ENCODE results near the gene CHPF.

CHPF gene

DNA sequence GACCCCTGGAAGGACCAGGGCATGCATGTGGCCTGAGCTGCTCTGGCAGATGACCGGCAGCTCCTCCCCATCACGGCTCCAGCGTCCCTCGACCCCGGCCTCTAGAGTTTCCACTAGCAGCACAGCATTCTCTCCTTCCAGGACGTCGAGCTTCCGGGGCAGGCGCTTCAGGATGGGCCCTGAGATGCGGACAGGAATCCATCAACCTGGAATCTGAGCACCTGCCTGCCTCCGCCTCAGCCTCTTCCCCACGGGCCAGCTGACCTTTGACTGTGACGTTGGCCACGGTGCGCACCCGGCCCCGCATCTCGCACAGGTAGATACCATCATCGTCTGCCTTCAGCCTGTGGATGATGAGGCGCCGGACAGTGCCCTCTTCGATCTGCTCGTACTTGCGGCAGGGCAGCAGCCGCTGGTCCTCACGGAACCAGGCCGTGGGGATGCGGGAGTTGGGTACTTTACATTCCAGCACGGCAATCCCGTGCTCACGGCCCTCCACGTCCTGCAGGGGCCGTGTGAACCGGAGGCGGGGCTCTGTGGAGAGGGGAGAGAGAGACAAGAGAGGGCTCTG, 24.3 kb upstream of the CHPF start:
- no peak for DNase-seq (ENCODE audit: low read depth in 2 of 2, low spot score in 1 of 2)

DNA sequence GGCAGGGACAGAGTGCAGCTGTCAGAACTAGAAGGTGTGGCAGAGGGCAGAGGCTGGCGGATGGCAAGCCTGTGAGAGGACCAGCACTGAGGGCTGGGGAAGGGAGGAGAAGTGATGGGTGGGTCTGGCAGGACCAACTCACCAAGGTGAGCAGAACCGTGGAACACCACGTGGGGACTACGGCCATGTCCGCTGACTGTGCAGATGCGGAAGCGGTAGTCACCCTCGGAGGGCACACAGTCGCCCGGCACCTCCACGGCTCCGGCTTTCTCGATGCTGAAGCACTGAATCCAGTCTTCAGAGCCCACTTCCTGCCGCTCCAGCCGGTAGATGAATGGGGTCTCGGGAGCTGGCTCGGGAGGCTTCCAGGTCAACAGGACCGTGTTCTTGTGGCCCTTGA, 23.5 kb upstream of the CHPF start:
- no peak for DNase-seq (ENCODE audit: low read depth in 2 of 2, low spot score in 1 of 2)

DNA sequence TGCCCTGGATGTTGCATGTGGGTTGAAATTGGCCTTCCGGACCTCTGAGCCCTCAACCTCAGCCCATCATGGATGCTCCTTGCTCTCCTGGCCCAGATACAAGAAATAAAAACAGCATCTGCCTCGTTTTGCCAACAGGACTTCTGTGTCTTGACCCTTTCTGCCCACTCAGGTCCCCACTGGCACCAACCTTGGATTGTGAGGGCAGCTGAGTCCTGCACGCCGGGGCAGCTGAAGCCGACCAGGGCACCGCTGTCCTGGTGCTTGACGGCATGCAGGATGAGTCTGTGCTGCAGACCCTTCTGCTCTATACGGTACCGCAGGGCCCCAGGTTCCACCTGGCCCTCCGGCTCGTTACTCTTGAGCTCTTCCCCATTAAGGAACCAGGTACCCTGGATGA, 23.0 kb upstream of the CHPF start:
- DNase-seq (ENCODE audit: low read depth in 2 of 2, low spot score in 1 of 2) = no peak

DNA sequence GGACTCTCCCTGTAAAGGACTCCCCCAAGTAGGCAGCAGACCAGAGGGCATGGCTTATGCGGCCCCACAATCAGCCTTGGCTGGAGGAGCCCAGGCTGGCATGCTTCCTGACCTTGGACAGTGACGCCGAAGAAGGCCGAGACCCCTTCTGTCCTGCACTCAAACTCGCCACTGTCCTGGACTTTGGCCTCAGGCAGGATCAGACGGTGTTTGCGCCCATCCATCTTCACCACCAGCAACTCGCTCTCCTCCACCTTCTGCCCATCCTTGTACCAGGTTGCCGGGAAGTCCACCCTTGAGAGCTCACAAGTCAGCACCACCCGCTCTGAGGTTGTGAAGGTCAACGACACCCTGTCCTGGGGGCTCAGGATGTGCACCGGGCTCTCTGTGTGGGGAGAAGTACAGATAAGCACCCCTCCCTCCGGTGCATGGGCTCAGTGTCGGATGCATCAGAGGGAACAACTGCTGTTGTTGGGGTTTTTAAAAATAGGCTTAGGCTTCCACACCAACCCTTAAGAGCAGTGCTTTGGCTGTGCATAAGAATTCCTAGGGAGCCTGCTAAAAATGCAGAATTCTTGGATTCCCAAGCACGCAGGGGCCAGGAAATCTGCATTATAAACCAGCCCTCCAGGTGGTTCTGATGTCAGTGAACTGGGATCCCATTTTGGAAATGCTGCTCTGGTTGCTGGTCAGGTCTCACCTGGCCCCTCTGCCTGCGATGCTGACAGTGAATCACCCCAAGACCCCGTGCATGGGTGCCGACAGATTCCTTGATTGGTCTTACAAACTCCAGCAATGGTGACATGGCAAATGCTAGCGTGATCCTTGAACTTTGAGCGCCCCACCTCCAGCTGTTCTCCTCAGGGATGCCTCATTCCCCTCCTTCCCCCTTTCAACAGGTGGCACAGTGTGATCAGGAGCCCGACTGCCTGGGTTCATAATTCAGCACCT, 21.8 kb upstream of the CHPF start:
- DNase-seq (ENCODE audit: low read depth in 2 of 2, low spot score in 1 of 2) = no peak

DNA sequence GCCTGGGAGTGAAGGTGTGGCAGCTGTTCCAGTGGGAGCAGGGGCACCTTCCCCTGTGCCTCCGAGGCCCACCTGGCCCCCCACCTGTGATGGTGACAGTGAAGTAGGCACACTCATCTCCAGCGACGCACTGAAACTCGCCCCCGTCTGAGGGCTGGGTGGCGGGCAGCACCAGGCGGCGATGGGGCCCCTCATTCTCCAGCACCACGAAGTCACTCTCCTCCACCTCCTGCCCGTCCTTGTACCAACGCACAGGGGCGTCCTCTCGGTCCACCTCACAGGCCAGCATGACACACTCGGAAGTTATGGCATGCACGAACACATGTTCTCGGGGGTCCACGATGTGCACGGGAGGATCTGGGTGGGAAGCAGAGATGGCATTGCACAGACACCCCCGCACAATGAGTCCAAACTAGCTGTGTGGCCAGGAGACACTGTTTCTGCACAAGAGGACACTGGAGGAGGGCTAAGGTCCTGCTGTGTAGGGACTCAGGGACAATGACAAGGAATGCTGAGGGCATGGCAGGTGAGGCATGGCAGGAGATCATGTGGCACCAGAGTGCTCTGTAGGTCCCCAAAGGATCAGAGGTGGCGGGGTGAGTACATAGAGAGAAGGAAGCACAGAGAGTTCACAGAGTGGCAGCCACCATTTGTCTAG, 19.8 kb upstream of the CHPF start:
- no peak for DNase-seq (ENCODE audit: low read depth in 2 of 2, low spot score in 1 of 2)

DNA sequence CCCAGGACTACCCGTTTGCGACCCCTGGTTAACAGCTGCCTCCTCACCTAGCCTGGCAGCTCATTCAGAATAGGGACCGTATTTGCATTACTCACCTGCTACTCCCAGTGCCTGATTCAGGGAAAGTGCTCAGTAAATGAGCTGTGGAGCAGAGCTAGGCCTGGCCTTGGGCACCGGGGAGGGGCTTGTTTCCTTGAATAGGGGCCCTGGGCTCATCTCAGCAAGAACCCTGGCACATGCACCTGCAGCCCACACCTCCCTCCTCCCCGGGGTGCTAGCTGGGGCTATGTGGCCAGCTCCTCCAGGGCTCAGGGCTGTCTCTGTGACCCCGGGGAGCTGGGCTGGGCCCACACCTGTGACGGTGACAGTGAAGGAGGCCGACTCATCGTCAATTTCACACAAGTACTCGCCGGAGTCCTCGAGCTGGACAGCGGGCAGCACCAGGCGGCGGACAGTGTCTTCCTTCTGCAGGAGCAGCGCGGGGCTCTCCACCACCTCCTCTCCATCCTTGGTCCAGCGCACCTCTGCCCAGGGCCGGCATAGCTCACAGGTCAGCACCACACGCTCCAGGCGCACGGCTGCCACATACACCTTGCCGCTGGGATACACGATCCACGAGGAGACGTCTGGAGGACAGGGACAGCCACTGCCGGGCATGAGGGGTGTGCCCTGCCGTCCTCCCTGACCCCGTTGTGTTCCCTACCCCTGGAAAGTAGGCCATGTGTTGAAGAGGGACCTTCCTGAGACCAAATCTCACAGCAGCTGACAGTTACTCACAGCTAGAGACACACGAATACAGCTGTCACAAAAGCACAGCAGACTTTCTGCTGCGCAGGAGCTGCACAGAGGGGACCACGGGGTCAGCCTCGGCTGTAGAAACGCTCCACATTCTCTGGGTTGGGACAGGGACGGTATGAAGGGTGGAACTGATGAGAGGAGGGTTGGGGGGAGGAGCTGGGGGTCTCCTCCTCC, 18.7 kb upstream of the CHPF start:
- DNase-seq (ENCODE audit: low read depth in 2 of 2, low spot score in 1 of 2) = no peak

DNA sequence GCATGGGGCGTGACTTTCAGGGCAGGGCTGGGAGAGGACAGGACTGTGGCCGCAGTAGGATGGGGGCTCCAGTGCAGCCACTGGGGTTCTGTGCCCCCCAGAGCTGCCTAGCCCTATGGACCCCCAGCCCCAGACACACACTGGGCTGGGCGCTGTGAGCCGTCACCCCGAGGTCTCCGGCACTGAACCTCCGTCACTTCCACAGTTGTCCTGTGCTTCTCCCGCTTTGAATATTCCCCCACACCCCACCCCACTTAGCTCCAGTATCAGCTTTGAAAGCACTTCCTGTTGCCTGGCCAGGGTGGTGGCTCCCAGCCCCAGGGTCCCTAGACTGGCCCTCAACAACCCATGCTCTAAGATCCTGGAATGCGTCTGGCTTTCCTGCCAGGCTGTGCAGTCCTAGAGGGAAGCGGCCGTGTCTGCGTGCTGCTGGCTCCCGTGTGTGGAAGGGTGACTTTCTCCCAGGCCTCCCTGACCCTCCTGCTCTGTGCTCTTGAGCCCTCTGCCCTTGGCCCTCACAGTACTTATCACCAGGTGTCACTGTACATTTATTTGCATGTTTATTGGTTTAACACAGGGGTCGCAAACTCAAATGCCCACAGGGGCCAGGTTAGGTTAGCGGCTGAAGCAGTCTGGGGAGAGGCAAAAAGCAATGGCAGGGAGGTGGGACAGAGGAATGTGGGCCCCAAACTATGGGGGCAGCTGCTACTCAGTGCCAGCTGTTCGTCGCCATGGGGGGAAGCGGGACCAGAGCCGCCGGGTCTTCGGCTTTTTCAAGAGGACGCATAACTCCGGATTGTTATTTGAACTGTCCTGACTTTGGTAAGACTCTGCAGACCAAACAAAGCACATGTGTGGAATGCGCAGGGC, 17.8 kb upstream of the CHPF start:
- DNase-seq (ENCODE audit: low read depth in 2 of 2, low spot score in 1 of 2) = no peak

DNA sequence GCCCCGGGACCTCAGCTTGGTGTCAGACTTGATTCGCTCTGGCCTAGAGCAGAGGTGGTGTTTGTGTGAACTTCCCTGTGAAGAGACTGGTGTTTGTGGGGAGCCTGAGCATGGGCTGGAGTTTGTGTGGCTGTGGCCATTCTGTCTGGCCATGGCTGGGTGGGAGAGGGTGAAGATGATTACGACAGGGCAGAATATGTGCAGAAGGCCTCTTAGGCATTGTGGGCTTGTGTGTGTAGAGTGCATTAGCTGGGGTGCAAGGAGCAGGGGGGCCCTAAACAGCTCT, 17.2 kb upstream of the CHPF start:
- DNase-seq (ENCODE audit: low read depth in 2 of 2, low spot score in 1 of 2) = no peak

DNA sequence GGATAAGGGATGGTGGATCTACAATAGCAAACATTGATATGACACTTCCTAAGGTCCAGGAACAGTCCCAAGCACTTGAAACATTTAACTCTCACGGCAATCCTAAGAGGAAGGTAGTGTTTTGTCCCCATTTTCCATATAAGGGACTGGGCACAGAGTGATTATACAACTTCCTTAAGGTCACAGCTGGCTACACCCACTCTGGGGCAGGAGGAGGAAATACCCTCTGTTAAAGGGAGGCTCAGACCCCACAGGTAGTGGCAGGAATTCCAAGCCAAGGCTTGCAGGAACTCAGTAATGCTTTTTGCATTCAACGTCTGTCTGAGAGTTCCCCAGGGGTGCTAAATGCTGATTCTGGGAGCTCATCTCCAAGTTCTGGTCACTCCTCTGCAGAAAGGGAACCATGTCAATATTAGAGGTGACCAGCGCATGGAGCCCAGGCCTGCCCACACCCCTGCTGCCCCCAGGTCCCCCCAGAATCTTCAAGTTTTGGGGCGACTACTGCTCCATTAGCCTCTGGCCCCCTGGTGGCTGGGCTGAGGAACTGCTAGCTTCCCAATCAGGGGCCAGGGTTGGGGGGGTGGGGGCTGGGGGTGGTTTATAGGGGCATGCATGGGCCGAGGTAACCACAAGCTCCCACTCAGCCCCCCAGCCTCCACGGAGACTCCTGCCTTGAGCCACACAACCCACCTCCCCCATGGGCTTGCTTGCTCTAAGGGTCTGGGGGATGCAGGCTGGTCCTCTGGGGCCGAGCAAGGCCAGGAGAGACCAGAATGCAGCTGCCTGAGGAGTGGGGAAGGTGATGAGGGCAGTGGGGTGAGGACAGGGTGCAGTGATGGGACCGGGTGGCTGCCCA, 16.7 kb upstream of the CHPF start:
- no peak for DNase-seq (ENCODE audit: low read depth in 2 of 2, low spot score in 1 of 2)

DNA sequence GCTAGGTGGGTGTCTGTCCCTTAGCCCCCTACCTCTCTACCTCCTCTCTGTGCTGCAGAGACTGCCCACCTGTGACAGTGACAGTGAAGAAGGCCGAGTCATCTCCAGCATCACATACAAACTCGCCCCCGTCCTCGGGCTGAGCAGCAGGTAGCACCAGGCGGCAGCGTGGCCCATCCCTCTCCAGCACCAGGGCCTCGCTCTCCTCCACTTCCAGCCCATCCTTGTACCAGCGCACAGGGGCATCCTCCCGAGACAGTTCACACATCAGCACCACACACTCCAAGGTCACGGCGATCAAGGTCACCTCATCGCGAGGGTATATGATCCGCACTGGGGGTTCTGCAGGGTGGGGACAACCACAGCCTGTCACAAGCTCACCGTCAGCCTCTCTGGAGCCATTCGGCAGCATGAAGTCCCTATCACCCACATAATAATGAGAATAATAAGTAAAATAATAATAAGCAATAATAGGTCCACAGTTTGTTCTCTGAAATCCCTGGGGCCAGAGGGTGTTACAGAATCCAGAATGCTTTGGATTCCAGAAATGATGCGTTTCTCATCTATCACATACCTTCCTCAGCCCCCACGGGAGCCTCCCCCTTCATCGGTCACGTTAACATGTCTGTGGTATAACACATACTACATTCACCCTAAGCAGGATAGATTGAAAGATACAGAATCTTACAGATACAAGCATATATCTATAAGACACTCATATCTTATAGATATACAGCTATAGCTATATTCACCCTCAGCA, 15.7 kb upstream of the CHPF start:
- no peak for DNase-seq (ENCODE audit: low read depth in 2 of 2, low spot score in 1 of 2)

DNA sequence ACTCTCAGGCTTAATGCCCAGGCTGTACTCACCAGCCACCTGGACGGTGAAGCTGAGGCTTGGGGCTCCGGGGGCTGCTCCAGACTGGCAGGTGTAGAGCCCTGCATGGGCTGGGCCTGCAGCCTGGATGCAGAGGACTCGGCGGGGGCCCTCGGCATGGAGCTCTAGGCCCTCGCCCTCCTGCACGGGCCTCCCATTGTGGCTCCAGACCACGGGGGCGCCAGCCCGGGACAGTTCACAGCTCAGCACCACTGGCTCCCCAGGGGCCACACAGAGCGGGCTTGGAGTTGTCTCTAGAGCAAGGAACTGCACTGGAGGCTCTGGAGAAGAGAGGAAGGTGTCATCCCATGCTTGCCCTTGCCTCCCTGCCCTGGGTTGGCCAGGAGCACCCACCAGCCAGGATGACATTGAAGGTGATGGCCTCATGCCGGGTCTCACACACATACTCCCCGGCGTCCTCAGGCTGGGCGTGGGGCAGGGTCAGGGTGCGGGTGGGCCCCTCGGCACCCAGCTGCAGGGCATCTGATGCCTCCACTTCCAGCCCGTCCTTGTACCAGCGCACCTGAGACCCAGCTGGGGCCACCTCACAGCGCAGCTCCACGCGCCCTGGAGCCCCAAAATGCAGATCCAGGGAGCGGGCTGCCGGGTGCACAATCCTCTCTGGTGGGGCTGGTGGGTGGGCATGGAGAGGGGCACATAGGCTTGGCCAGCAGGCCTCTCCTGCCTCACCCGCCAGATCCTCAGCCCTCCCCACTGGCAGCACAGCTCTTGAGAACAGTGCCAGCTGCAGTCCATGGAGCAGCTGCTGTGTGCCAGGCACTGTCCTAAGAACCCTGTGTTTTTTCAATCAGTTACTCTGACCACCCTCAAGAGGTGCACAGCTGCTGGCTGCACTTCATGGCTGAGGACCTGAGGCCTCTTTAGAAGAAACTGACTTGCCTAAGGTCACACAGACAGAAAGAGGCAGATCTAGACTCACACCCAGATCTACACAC, 14.5 kb upstream of the CHPF start:
- DNase-seq (ENCODE audit: low read depth in 2 of 2, low spot score in 1 of 2) = no peak

DNA sequence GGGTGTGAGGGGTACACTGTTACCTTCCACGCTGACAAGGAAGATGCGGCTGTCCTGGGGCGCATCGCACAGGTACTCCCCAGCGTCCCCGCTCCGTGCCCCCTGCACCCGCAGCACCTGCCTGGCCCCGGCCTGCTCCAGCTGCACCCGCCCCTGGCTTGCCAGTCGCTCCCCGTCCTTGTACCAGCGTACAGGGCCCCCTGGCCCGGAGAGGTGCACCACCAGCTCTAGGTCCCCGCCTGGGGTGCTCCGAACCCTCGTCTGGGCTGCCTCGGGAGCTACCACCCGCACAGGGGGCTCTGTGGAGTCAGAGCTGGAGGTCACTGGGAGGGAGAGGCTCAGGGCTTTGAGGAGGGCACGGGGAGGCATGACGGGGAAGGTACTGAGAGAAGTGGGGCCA, 13.7 kb upstream of the CHPF start:
- no peak for DNase-seq (ENCODE audit: low read depth in 2 of 2, low spot score in 1 of 2)

DNA sequence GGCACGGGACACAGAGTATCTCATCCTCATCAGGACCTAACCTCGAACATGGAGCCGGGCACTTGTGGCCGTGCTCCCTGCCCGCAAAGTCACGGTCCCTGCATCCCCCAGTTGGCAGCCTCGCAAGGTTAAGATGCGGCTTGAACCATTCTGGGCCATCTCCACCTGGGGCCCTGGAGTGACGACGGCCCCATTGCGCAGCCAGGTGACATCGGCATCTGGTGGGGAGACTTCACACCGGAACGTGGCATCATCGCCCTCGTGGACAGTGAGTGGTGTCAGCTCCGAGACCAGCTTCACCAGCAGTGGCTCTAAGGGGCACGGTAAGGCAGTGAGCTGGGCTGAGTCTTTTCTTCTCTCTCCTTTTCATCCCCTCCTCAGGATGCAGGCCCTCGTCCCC, 12.8 kb upstream of the CHPF start:
- no peak for DNase-seq (ENCODE audit: low read depth in 2 of 2, low spot score in 1 of 2)

DNA sequence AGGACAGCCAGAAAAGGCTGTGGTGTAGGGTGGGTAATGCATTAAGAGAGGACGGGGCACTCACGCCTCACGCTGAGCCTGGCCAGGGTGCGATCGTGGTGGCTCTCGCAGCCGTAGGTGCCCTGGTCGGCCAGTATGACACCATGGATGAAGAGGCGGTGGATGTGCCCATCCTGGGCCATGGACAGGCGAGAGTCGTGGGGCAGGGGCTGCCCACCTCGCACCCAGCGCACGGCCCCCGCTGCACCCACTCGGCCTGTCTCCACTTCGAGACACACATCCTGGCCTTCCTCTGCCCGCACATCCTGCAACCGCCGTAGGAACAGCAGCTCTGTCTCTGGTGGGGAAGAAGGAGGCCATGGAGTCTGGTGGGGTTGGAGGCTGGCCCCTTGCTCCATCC, 12.3 kb upstream of the CHPF start:
- DNase-seq (ENCODE audit: low read depth in 2 of 2, low spot score in 1 of 2) = no peak

DNA sequence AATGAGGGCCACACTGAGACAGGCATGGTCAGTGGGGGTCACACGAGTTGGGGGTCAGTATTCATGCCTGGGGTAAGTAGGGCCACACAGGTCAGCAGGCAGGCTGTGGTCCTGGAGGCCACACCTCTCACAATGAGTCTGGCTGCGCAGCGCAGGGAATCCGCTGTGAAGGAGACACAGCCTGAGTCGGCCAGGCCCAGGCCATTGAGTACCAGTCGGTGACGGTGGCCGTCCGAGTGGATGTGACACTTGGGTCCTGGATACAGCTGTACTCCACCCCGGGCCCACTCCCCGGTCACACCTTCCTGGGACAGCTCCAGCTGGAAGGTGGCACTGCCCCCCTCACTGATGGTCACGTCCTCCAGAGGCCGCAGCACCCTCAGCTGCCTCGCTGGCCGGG, 10.7 kb upstream of the CHPF start:
- DNase-seq (ENCODE audit: low read depth in 2 of 2, low spot score in 1 of 2) = no peak

DNA sequence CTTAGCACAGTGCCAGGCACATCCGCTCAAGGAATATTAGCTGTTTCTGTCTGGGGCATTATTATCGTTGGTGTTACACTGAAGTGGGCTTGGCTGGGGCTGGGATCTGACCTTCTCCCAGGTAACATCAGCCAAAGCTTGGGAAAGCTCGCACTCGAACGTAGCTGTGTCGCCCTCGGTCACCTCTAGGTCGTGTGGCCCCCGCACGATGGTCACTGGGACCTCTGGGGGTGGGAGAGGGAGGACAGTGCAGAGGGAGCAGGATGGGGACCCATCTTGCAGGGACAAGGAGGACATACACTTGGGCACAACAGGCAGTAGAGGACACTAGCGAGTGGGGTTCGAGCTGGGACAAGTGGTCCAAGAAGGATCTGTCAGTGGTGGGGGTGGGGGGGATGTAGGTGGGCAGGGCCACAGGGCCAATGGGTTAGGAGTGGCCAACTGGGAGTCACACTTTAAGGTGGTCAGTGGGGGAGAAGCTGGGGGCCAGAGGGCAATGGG, 9.9 kb upstream of the CHPF start:
- no peak for DNase-seq (ENCODE audit: low read depth in 2 of 2, low spot score in 1 of 2)

DNA sequence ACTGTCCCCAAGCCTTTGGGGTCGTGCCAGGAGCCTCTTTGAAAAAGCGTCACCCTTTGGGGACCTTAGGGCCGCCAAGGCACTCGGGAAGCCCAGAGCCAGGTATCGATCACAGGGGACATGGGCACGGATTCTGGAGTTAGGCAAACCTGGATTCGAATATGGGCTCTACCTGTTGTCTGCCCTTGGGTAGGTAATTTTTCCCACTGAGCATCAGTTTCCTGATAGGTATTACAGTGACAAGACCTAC, 9.5 kb upstream of the CHPF start:
- no peak for DNase-seq (ENCODE audit: low read depth in 2 of 2, low spot score in 1 of 2)

Data from stimulated activated CD8-positive, alpha-beta memory T cell treated with anti-CD3 and anti-CD28 coated beads, Interleukin-4, amount 100 ng/mL, for 1 hour (primary cell).